Cardiac muscle cell (in vitro differentiated cells and primary cell): Measurements from ENCODE around the gene AJM1. TPM values are rescaled to one million over a fixed set of nuclear protein-coding genes. Genes with fewer than 3 reads are reported as not detected.
A peak's percentile ranks its signal among the peaks of the same experiment; 100 is the strongest.
"Not testable (repeated sequence)": the region's sequence is repeated elsewhere in the genome, so short reads cannot be mapped to it uniquely, and the experiment has no call there.

Source experiments
- DNase-seq, 2 donors: peaks; one replicate each; pipeline versions ENCODE4 v3.0.0 to v3.0.0-alpha.2; 2010 to 2017; ENCODE audit warnings: low read depth in 1 of 2, low spot score in 1 of 2
- H3K27ac ChIP-seq: fragments of 200-600 bp; sonication (generic); 2 replicates; pipeline ENCODE4 v1.5.1; 2016
- H3K27me3 ChIP-seq: fragments of 200-600 bp; sonication (generic); 2 replicates; pipeline ENCODE4 v1.6.0; 2016; ENCODE audit warnings: control low read depth
- H3K36me3 ChIP-seq: fragments of 200-600 bp; sonication (generic); 2 replicates; pipeline ENCODE4 v1.5.1; 2016; ENCODE audit warnings: control low read depth
- H3K4me1 ChIP-seq: fragments of 200-600 bp; sonication (generic); 2 replicates; pipeline ENCODE4 v1.8.1; 2017; ENCODE audit warnings: low read depth, mild to moderate bottlenecking, mixed run types
- H3K4me3 ChIP-seq: fragments of 200-600 bp; sonication (generic); 2 replicates; pipeline ENCODE4 v1.5.1; 2016; ENCODE audit warnings: mild to moderate bottlenecking
- H3K9me3 ChIP-seq: fragments of 200-600 bp; sonication (generic); 2 replicates; pipeline ENCODE4 v1.5.1; 2017; ENCODE audit warnings: low read depth, mild to moderate bottlenecking, control low read depth
- polyA plus RNA-seq: library from polyadenylated mRNA; unstranded; fragments of >200 nt; fragmentation: Nextera tagmentation; extraction: Ambion mirVana; gene quantifications from 2 replicates; pipeline ENCODE4 v1.2.1, GENCODE V29; 2016
- total RNA-seq: library from RNA; depleted of rRNA; stranded (reverse); fragments of >200 nt; gene quantifications from 2 replicates; pipeline ENCODE4 v1.2.3, GENCODE V29; 2016
- TF ChIP-seq, protein P1 (sequence below): IDR thresholded peaks from 2 replicates; pipeline ENCODE4 v1.5.1; 2012; ENCODE audit warnings: low read depth, mild to moderate bottlenecking, low read length

AJM1 gene
- total RNA-seq (8.5 and 12.2 TPM in 2 replicates), polyA plus RNA-seq (8.7 and 12.1 TPM in 2 replicates)

DNA sequence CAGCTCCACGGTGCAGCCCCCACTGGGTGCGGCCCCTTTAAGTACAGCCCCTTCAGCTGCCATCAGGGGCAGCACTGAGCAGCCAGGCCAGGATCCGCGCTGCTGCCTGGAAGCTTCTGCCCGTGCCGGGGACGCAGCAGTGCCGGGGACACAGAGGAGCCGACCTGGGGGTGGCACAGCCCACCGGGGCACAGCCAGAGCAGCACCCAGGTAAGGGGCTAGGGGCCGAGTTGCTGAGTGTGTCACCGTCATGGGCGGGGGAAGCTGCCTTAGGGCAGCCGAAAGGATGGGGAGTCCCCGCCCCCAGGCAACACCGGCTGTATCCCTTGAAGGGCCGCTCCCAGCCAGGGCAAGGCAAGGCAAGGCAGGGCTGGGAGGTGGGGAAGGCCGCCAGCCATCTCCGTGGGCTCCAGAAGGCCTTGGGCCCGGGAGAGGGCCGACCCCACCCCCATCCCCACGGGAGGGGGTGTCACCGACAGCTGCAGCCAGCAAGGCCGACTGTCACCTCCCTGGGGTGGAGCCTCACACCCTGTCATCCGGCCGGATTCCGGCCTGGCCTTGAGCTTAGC is at the start of gene AJM1:
TSS of gene AJM1 (plus strand) at position 99 of the 569 bp plus-strand sequence. CDS start 1,937 bp downstream, outside the sequence.
- Histone ChIP-seq H3K27ac (peak within 1 kb of the TSS; percentile 88), H3K4me1 (peaks cover 27% of the 10 kb centered on the region), H3K4me3 (peak within 1 kb of the TSS; percentile 3)
- not testable (repeated sequence) for H3K9me3 ChIP-seq, H3K27me3 ChIP-seq, H3K36me3 ChIP-seq
- DNase-seq: peak; percentile 81 to 84
- TF ChIP-seq, protein P1, sequence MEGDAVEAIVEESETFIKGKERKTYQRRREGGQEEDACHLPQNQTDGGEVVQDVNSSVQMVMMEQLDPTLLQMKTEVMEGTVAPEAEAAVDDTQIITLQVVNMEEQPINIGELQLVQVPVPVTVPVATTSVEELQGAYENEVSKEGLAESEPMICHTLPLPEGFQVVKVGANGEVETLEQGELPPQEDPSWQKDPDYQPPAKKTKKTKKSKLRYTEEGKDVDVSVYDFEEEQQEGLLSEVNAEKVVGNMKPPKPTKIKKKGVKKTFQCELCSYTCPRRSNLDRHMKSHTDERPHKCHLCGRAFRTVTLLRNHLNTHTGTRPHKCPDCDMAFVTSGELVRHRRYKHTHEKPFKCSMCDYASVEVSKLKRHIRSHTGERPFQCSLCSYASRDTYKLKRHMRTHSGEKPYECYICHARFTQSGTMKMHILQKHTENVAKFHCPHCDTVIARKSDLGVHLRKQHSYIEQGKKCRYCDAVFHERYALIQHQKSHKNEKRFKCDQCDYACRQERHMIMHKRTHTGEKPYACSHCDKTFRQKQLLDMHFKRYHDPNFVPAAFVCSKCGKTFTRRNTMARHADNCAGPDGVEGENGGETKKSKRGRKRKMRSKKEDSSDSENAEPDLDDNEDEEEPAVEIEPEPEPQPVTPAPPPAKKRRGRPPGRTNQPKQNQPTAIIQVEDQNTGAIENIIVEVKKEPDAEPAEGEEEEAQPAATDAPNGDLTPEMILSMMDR: peak; percentile 84

DNA sequence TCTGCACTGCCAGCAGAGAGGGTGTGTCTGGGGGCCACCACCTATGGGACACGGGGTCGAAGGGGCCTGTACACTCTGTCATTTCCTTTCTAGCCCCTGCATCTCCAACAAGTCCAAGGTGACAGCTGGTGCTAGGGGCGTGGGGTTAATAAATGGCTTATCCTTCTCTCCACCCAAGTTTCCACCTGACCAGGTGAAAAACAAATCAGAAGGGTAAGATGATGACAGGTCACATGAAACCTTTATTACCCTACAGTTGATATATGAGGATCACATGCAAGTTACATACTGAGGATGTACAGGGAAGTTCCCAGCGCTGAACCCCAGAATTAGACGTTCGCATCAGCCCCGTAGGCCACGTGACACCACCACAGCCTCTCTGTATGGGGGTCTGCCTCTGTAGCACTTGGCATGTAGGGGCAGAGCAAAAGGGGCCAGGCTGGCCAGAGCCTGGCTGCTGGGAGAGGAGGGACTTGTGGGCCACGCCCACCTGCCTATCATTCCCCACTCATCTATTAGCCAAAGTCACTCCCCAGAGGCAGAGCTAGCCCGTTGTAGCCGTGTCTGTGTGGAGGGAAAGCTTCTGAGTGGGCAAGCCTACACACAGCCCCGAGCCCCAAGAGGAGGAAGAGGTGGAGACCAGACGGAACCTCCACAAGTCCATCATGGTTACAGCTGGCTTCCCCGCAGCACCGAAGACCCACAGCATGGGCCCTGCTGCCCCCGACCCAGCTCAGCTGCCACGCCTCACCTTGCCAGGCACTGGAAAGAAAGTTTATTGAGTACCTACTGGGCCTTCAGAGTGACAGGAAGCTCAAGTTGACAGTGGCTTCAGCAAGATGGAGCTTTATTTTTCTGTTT is 49.0 kb upstream of the AJM1 start:
- Histone ChIP-seq H3K27ac (peak overlapping the region; percentile 99), H3K36me3 (no peaks in the 10 kb centered on the region), H3K4me1 (peaks cover 60% of the 10 kb centered on the region), H3K4me3 (no peak overlapping the region), H3K9me3 (no peaks in the 10 kb centered on the region), H3K27me3 (no peaks in the 10 kb centered on the region)
- DNase-seq: peak; percentile 21 to 65
- TF ChIP-seq, protein P1: no peak

DNA sequence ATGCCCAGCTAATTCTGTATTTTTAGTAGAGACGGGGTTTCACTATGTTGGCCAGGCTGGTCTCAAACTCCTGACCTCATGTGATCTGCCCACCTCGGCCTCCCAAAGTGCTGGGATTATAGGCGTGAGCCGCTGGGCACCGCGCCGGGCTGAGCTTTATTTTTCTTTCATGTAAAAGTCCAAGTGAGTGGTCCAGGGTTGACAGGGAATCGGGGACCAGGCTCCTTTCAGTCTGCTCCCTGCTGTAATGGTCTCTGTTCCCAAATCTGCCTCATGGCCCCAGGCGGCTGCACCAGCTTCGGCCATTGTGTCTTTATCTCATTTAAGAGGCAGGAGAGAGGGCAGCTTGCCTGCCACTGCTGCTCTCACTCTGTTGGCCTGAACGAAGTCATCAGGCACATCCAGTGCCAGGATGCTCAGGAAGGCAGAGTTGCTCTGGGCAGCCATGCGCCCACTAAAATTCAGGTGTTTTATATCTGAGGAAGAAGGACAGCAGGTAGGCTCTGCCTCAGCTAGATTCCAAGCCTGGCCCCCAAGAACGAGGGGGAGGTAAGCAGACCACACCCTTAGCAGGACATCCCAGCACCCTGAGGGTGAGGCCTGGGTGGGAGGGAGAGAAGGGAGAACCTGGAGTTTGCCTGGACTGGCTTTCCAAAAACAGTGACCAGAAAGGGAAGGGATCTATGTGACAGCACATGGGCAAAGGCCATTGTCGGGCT is 47.8 kb upstream of the AJM1 start:
- Histone ChIP-seq H3K4me3 (no peak overlapping the region), H3K36me3 (no peaks in the 10 kb centered on the region), H3K27ac (peak overlapping the region; percentile 99), H3K4me1 (peaks cover 59% of the 10 kb centered on the region), H3K9me3 (no peaks in the 10 kb centered on the region), H3K27me3 (no peaks in the 10 kb centered on the region)
- TF ChIP-seq, protein P1: no peak
- no peak for DNase-seq

DNA sequence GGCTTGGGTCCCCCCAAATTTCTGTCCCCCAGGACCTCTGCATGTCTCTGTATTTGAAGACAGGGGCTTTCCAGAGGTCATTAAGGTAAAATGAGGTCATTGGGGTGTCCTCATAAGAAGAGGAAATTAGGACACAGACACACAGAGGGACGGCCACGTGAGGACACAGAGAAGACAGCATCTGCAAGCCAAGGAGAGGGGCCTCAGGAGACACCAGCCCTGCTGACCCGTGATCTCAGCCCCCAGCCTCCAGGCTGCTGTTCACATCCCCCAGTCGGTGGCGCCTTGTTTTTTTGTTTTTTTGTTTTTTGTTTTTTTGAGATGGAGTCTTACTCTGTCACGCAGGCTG is 47.3 kb upstream of the AJM1 start:
- no peak for DNase-seq
- Histone ChIP-seq H3K4me1 (peaks cover 55% of the 10 kb centered on the region), H3K27ac (peak overlapping the region; percentile 99), H3K4me3 (no peak overlapping the region), H3K9me3 (no peaks in the 10 kb centered on the region), H3K27me3 (no peaks in the 10 kb centered on the region), H3K36me3 (no peaks in the 10 kb centered on the region)
- TF ChIP-seq, protein P1: no peak

DNA sequence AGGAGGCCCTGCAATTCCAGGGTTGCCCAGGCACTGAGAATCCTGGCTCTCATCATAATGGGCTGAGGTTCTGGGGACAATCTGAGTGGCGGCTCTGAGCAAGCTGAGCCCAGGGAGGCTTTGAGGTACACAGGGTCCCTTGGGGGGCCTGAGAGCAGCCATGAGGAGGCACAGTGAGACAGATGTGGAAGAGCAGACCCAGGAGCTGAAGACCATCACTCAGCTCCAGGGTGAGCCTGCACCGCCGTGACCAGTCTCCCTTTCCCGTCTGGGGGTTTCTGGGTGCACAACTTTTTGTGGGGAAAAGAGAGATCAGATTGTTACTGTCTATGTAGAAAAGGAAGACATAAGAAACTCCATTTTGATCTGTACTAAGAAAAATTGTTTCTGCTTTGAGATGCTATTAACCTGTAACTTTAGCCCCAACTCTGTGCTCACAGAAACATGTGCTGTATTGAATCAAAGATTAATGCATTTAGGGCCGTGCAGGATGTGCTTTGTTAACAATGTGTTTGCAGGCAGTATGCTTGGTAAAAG is 46.0 kb upstream of the AJM1 start, which contains the start of gene CCDC183:
TSS of gene CCDC183 (plus strand) at position 101 of the 537 bp plus-strand sequence. CDS start at position 161, 60 bp downstream.
- Histone ChIP-seq H3K36me3 (no peaks in the 10 kb centered on the region), H3K4me1 (peaks cover 50% of the 10 kb centered on the region), H3K9me3 (no peaks in the 10 kb centered on the region), H3K27me3 (no peaks in the 10 kb centered on the region), H3K4me3 (no peak within 1 kb of the TSS), H3K27ac (peak within 1 kb of the TSS; percentile 99)
- TF ChIP-seq, protein P1: no peak
- DNase-seq: no peak

DNA sequence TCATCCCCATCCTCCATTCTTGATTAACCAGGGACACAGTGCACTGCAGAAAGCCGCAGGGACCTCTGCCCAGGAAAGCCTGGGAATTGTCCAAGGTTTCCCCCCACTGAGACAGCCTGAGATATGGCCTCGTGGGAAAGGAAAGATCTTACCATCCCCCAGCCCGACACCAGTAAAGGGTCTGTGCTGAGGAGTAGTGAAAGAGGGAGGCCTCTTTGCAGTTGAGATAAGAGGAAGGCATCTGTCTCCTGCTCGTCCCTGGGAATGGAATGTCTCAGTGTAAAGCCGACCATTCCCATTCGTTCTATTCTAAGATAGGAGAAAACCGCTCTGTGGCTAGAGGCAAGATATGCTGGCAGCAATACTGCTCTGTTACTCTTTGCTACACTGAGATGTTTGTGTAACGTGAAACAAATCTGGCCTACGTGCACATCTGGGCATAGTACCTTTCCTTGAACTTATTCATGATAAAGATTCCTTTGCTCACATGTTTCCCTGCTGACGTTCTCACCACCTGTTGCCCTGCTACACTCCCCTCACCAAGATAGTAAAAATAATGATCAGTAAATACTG is 45.4 kb upstream of the AJM1 start:
- not testable (repeated sequence) for H3K36me3 ChIP-seq, H3K9me3 ChIP-seq, H3K27me3 ChIP-seq, H3K4me3 ChIP-seq
- peak overlapping the region; percentile 99 for H3K27ac ChIP-seq
- peaks cover 53% of the 10 kb centered on the region for H3K4me1 ChIP-seq
- peak; percentile 78 to 94 for DNase-seq
